ENCODE measurements around the gene SLC38A11. TPM values are rescaled to one million over a fixed set of nuclear protein-coding genes. Genes with fewer than 3 reads are reported as not detected.
A peak's percentile ranks its signal among the peaks of the same experiment; 100 is the strongest.

Gene SLC38A11
- total and polyA plus RNA-seq, 2 of the 13 experiments (the other 11 are each of a cell fraction or from before 2014, with no cell fraction given): 14.0 to 14.3 TPM

DNA sequence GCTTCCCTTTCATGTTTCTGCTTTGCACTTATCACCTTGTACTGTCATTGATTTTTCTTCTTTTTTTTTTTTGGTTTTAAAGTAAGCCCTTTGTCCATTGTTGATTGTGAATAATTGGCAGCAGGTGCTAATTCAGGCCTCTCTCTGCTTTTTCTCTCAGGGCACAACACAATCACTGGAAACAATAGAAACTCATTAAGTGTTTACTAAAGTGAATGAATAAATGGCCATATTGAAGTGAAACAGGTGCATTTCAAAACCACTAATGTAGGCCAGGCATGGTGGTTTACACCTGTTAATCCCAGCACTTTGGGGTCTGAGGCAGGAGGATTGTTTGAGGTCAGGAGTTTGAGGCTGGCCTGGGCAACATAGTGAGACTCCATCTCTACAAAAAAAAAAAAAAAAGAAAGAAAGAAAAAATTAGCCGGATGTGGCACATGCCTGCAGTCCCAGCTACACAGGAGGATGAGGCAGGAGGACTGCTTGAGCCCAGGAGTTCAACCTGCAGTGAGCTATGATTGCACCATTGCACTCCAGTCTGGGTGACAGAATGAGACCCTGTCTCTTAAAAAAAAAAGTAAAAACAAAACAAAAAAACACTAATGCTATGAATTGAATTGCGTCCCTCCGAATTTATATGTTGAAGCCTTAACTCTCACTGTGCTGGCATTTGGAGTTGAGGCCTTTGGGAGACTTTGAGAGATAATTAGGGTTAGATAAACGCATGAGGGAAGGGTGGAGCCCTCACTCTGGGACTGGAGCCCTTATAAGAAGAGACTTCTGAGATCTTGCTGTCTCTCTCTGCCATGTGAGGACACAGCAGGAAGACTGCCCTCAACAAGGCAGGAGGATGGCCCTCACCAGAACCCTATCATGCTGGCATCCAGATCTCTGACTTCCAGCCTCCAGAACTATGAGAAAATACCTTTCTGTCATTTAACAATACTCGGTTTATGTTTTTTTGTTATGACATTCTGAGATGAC is 19.9 kb downstream of the SLC38A11 start (continued):
- TF ChIP-seq, protein P1, sequence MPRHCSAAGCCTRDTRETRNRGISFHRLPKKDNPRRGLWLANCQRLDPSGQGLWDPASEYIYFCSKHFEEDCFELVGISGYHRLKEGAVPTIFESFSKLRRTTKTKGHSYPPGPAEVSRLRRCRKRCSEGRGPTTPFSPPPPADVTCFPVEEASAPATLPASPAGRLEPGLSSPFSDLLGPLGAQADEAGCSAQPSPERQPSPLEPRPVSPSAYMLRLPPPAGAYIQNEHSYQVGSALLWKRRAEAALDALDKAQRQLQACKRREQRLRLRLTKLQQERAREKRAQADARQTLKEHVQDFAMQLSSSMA (CRISPR knock-in tag; IDR thresholded peaks at IDR 0.05): peak; percentile 87
- TF ChIP-seq, protein P2, sequence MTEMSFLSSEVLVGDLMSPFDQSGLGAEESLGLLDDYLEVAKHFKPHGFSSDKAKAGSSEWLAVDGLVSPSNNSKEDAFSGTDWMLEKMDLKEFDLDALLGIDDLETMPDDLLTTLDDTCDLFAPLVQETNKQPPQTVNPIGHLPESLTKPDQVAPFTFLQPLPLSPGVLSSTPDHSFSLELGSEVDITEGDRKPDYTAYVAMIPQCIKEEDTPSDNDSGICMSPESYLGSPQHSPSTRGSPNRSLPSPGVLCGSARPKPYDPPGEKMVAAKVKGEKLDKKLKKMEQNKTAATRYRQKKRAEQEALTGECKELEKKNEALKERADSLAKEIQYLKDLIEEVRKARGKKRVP (CRISPR knock-in tag; IDR thresholded peaks at IDR 0.05): peak in 1 of 2 experiments; percentile 65; a peak in 2 of 4 replicates
- TF ChIP-seq PHF8 (CRISPR knock-in tag; IDR thresholded peaks at IDR 0.05) (peak; percentile 34; the same call in 1 of the 2 replicates), PPARG (CRISPR knock-in tag; conservative IDR thresholded peaks at IDR 0.05) (peak; percentile 85), JUNB (CRISPR knock-in tag; IDR thresholded peaks at IDR 0.05; ENCODE audit: borderline replicate concordance) (peak; percentile 85; the same call in 1 of the 2 replicates), MED8 (CRISPR knock-in tag; IDR thresholded peaks at IDR 0.05; ENCODE audit: insufficient replicate concordance) (peak; percentile 82), SALL1 (CRISPR knock-in tag; IDR thresholded peaks at IDR 0.05) (peak; percentile 75; the same call in 1 of the 2 replicates), MED13 (CRISPR knock-in tag; IDR thresholded peaks at IDR 0.05) (0 out of 2 replicates have a peak, but pooled peaks have one; percentile 30), NCOR1 (IDR thresholded peaks at IDR 0.05; ENCODE audit: borderline replicate concordance, low read length) (peak; percentile 80; the same call in 1 of the 2 replicates), ZBTB38 (CRISPR knock-in tag; IDR thresholded peaks at IDR 0.05) (no peak), KLF16 (CRISPR knock-in tag; IDR thresholded peaks at IDR 0.05) (0 out of 4 replicates have a peak, but pooled peaks of 1 of the 2 experiments have one; percentile 43), NCOA2 (CRISPR knock-in tag; IDR thresholded peaks at IDR 0.05) (peak; percentile 91), NFIC (IDR thresholded peaks at IDR 0.05; ENCODE audit: low read length) (peak; percentile 97), ZNF879 (CRISPR knock-in tag; IDR thresholded peaks at IDR 0.05) (no peak), ZNF564 (CRISPR knock-in tag; IDR thresholded peaks at IDR 0.05) (no peak), HOXA3 (CRISPR knock-in tag; IDR thresholded peaks at IDR 0.05) (peak; percentile 12; the same call in 1 of the 2 replicates), IRX3 (CRISPR knock-in tag; IDR thresholded peaks at IDR 0.05; ENCODE audit: borderline replicate concordance, low read depth) (0 out of 2 replicates have a peak, but pooled peaks have one; percentile 31)
- TF ChIP-seq, protein P3, sequence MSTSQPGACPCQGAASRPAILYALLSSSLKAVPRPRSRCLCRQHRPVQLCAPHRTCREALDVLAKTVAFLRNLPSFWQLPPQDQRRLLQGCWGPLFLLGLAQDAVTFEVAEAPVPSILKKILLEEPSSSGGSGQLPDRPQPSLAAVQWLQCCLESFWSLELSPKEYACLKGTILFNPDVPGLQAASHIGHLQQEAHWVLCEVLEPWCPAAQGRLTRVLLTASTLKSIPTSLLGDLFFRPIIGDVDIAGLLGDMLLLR (CRISPR knock-in tag; IDR thresholded peaks at IDR 0.05): no peak
- TF ChIP-seq, protein P4, sequence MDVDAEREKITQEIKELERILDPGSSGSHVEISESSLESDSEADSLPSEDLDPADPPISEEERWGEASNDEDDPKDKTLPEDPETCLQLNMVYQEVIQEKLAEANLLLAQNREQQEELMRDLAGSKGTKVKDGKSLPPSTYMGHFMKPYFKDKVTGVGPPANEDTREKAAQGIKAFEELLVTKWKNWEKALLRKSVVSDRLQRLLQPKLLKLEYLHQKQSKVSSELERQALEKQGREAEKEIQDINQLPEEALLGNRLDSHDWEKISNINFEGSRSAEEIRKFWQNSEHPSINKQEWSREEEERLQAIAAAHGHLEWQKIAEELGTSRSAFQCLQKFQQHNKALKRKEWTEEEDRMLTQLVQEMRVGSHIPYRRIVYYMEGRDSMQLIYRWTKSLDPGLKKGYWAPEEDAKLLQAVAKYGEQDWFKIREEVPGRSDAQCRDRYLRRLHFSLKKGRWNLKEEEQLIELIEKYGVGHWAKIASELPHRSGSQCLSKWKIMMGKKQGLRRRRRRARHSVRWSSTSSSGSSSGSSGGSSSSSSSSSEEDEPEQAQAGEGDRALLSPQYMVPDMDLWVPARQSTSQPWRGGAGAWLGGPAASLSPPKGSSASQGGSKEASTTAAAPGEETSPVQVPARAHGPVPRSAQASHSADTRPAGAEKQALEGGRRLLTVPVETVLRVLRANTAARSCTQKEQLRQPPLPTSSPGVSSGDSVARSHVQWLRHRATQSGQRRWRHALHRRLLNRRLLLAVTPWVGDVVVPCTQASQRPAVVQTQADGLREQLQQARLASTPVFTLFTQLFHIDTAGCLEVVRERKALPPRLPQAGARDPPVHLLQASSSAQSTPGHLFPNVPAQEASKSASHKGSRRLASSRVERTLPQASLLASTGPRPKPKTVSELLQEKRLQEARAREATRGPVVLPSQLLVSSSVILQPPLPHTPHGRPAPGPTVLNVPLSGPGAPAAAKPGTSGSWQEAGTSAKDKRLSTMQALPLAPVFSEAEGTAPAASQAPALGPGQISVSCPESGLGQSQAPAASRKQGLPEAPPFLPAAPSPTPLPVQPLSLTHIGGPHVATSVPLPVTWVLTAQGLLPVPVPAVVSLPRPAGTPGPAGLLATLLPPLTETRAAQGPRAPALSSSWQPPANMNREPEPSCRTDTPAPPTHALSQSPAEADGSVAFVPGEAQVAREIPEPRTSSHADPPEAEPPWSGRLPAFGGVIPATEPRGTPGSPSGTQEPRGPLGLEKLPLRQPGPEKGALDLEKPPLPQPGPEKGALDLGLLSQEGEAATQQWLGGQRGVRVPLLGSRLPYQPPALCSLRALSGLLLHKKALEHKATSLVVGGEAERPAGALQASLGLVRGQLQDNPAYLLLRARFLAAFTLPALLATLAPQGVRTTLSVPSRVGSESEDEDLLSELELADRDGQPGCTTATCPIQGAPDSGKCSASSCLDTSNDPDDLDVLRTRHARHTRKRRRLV (CRISPR knock-in tag; IDR thresholded peaks at IDR 0.05): 0 out of 2 replicates have a peak, but pooled peaks have one; percentile 68

Measured in HepG2 (cell line).